Left lung (tissue), 14 donors: ENCODE measurements around the gene USP33. TPM values are rescaled to one million over a fixed set of nuclear protein-coding genes. Genes with fewer than 3 reads are reported as not detected.

Experiments used
- ATAC-seq: fragments of 200-7000 bp; cut with Tn5 transposase; one replicate; pipeline ENCODE4 v1.9.1; 2020; ENCODE audit warnings: moderate library complexity
- DNase-seq, 4 donors: peaks; one replicate each; pipeline ENCODE4 v3.0.0-alpha.2; 2013 to 2020
- H3K27ac ChIP-seq, 2 donors: fragments of 200-600 bp; sonication (generic) in 1 of 2; one replicate each; pipeline versions ENCODE4 v1.5.0 to v1.8.0; 2020 to 2021
- H3K27me3 ChIP-seq, 2 donors: fragments of 200-600 bp; sonication (generic) in 1 of 2; one replicate each; pipeline versions ENCODE4 v1.5.0 to v1.8.0; 2020 to 2021
- H3K36me3 ChIP-seq, 2 donors: fragments of 200-600 bp; sonication (generic) in 1 of 2; one replicate each; pipeline versions ENCODE4 v1.5.0 to v1.8.0; 2020 to 2021
- H3K4me1 ChIP-seq, 2 donors: fragments of 200-600 bp; one replicate each; pipeline ENCODE4 v1.8.0; 2021
- H3K4me3 ChIP-seq, 2 donors: fragments of 200-600 bp; sonication (generic) in 1 of 2; one replicate each; pipeline versions ENCODE4 v1.5.0 to v1.8.0; 2020 to 2021; ENCODE audit warnings: mild to moderate bottlenecking in 1 of 2
- H3K9me3 ChIP-seq, 2 donors: fragments of 200-600 bp; sonication (generic) in 1 of 2; one replicate each; pipeline versions ENCODE4 v1.5.0 to v1.8.0; 2020 to 2021
- intact Hi-C, 2 donors: fragments of 100-400 bp; cut with DNase I; formaldehyde crosslinking; loops; one replicate each; pipeline versions ENCODE4 v1.11.2 to v1.14.2; 2022
- long read RNA-seq, 12 donors: library from polyadenylated mRNA in 2 of 12; unstranded in 2 of 12; transcript quantifications; one replicate each; pipeline ENCODE4 v2.0.0 and lab custom pipeline, GENCODE V29; 2019 to 2026
- polyA plus RNA-seq, 6 donors: library from polyadenylated mRNA; unstranded; fragments of 120-200 nt; gene quantifications; one replicate each; pipeline ENCODE4 v1.2.1, GENCODE V29; 2013; ENCODE audit not compliant: insufficient read length in 6 of 6
- total RNA-seq, 2 donors: library from RNA; stranded (reverse); fragmentation: NEBNext Ultra II Directional; extraction: Animal tissue kit (Norgen Biotek cat#: 25700); gene quantifications; one replicate each; pipeline ENCODE4 v1.2.1, GENCODE V29; 2021
- TF ChIP-seq, protein P1 (sequence below), 2 donors: fragments of 200-600 bp; sonication (generic) in 1 of 2; IDR thresholded peaks; one replicate each; pipeline versions ENCODE4 v1.5.0 to v1.8.0; 2021; ENCODE audit warnings: antibody characterized with exemption in 2 of 2
- donor health status: DM: no; HTN: yes; CAD: no.
- donor health status: DM: no; HTN: no; CAD: no.

Gene USP33
- total RNA-seq (10 to 100 TPM; 50.5 to 59.5 TPM), polyA plus RNA-seq (100 to 1,000 TPM; 112 to 136 (median 118) TPM)
- long read RNA-seq, donor 1, full-length matches to known transcripts, result 6 of 49 reads
- long read RNA-seq, donor 1, partial matches to known transcripts, result 43 of 49 reads
- long read RNA-seq, donor 1, other reads (novel, unspliced or antisense), result 0 of 49 reads
- long read RNA-seq, donor 2, full-length matches to known transcripts, result 4 of 25 reads
- long read RNA-seq, donor 2, partial matches to known transcripts, result 21 of 25 reads
- long read RNA-seq, donor 2, other reads (novel, unspliced or antisense), result 0 of 25 reads
- long read RNA-seq, donor 3, full-length matches to known transcripts, result 5 of 21 reads
- long read RNA-seq, donor 3, partial matches to known transcripts, result 16 of 21 reads
- long read RNA-seq, donor 3, other reads (novel, unspliced or antisense), result 0 of 21 reads
- long read RNA-seq, donor 4, partial matches to known transcripts, result 2 of 4 reads
- long read RNA-seq, donor 4, other reads (novel, unspliced or antisense), result 1 of 4 reads
- long read RNA-seq, donor 5, full-length matches to known transcripts, result 8 of 28 reads
- long read RNA-seq, donor 5, partial matches to known transcripts, result 20 of 28 reads
- long read RNA-seq, donor 5, other reads (novel, unspliced or antisense), result 0 of 28 reads
- long read RNA-seq, donor 6, full-length matches to known transcripts, result 3 of 19 reads
- long read RNA-seq, donor 6, partial matches to known transcripts, result 16 of 19 reads
- long read RNA-seq, donor 6, other reads (novel, unspliced or antisense), result 0 of 19 reads
- long read RNA-seq, donor 7, full-length matches to known transcripts, result 3 of 3 reads
- long read RNA-seq, donor 7, partial matches to known transcripts, result 0 of 3 reads
- long read RNA-seq, donor 7, other reads (novel, unspliced or antisense), result 0 of 3 reads
- long read RNA-seq, donor 8, full-length matches to known transcripts, result 5 of 21 reads
- long read RNA-seq, donor 8, partial matches to known transcripts, result 16 of 21 reads
- long read RNA-seq, donor 8, other reads (novel, unspliced or antisense), result 0 of 21 reads
- long read RNA-seq, donor 9, result 0 reads
- long read RNA-seq, donor 10, partial matches to known transcripts, result 2 of 7 reads
- long read RNA-seq, donor 10, other reads (novel, unspliced or antisense), result 5 of 7 reads
- long read RNA-seq, donor 11, full-length matches to known transcripts, result 8 of 29 reads
- long read RNA-seq, donor 11, partial matches to known transcripts, result 21 of 29 reads
- long read RNA-seq, donor 11, other reads (novel, unspliced or antisense), result 0 of 29 reads
- long read RNA-seq, donor 12, full-length matches to known transcripts, result 7 of 21 reads
- long read RNA-seq, donor 12, partial matches to known transcripts, result 14 of 21 reads
- long read RNA-seq, donor 12, other reads (novel, unspliced or antisense), result 0 of 21 reads

GRCh38 chr1:77759071-77760028 is at the start of gene USP33:
Gene USP33 (minus strand): TSS chr1:77759852. CDS start chr1:77741697, 18,155 bp downstream.
- intact Hi-C loops, result no loop called here
- peak; percentile 99 for ATAC-seq

DNA sequence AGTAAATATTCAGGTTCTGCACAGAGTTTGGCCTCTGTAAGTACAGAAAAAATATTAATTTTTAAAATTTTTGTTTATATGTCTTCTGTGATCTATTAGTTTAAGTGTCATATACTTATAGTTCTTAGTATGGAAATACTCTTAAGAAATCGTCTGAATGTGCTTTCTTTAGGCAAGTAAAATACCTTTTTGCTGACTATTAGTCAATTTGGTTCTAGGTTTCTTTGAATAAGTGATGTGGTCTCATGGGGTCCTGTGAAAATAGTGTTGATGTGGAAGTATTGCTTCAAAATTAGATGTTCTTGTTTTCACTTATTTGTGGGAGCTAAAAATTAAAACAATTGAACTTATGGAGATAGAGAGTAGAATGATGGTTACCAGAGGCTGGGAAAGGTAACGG is 43.7 kb upstream of the USP33 start:
- ATAC-seq (no peak), DNase-seq (no peak)
- Histone ChIP-seq H3K27me3 (no peaks in the 10 kb centered on the region), H3K27ac (no peak overlapping the region), H3K36me3 (peaks cover 0 to 60% of the 10 kb centered on the region in 2 donors), H3K9me3 (no peaks in the 10 kb centered on the region), H3K4me3 (no peak overlapping the region), H3K4me1 (no peaks in the 10 kb centered on the region)
- intact Hi-C loops, result no loop called here
- TF ChIP-seq, protein P1, sequence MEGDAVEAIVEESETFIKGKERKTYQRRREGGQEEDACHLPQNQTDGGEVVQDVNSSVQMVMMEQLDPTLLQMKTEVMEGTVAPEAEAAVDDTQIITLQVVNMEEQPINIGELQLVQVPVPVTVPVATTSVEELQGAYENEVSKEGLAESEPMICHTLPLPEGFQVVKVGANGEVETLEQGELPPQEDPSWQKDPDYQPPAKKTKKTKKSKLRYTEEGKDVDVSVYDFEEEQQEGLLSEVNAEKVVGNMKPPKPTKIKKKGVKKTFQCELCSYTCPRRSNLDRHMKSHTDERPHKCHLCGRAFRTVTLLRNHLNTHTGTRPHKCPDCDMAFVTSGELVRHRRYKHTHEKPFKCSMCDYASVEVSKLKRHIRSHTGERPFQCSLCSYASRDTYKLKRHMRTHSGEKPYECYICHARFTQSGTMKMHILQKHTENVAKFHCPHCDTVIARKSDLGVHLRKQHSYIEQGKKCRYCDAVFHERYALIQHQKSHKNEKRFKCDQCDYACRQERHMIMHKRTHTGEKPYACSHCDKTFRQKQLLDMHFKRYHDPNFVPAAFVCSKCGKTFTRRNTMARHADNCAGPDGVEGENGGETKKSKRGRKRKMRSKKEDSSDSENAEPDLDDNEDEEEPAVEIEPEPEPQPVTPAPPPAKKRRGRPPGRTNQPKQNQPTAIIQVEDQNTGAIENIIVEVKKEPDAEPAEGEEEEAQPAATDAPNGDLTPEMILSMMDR (IDR thresholded peaks at IDR 0.05), result no peak

More at GRCh38 chr1:77759071-77760028, at the start of gene USP33:
- TF ChIP-seq, protein P1 (IDR thresholded peaks at IDR 0.05), result no peak
- H3K4me3 ChIP-seq, result peak within 1 kb of the TSS; percentile 89 to 90
- H3K36me3 ChIP-seq, result no peaks in the 10 kb centered on the region
- DNase-seq, result peak; percentile 80 to 98 (median 92)
- H3K9me3 ChIP-seq, result no peaks in the 10 kb centered on the region
- no peaks in the 10 kb centered on the region for H3K27me3 ChIP-seq
- H3K27ac ChIP-seq, result peak within 1 kb of the TSS; percentile 91 to 93
- peaks cover 0 to 38% of the 10 kb centered on the region in 2 donors for H3K4me1 ChIP-seq

DNA sequence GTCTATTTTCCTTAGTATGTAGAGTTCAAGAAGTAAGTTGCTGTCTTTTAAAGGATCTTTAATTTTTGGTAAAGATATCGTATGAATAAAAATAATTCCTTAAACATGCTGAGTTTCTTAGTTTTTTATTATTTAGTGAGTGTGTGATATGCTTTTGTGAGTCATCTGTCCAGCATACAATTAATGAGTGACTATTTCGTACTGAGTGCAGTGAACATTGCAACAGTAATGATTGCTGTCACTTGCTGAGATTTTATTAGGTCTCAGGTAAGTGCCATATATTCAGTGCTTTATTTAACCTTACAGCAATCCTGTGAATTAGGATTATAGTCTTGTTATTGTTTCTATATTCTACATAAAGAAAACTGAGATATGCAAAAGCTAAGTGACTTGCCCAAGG is 42.4 kb upstream of the USP33 start:
- H3K36me3 ChIP-seq, result peaks cover 0 to 47% of the 10 kb centered on the region in 2 donors
- no peak overlapping the region for H3K4me3 ChIP-seq
- TF ChIP-seq, protein P1 (IDR thresholded peaks at IDR 0.05), result no peak
- no peaks in the 10 kb centered on the region for H3K9me3 ChIP-seq
- H3K27ac ChIP-seq, result no peak overlapping the region
- no peaks in the 10 kb centered on the region for H3K4me1 ChIP-seq
- no peaks in the 10 kb centered on the region for H3K27me3 ChIP-seq
- intact Hi-C loops, result no loop called here
- DNase-seq (no peak), ATAC-seq (no peak)

GRCh38 chr1:77797991-77798390 is 38.3 kb upstream of the USP33 start:
- intact Hi-C loops, result no loop called here
- ATAC-seq (no peak), DNase-seq (no peak)
- H3K9me3 ChIP-seq, result no peaks in the 10 kb centered on the region
- TF ChIP-seq, protein P1 (IDR thresholded peaks at IDR 0.05), result no peak
- H3K4me3 ChIP-seq, result no peak overlapping the region
- peak overlapping the region in 1 of 2 donors; percentile 8 for H3K27ac ChIP-seq
- no peaks in the 10 kb centered on the region for H3K27me3 ChIP-seq
- H3K36me3 ChIP-seq, result peaks cover 0 to 22% of the 10 kb centered on the region in 2 donors
- H3K4me1 ChIP-seq, result no peaks in the 10 kb centered on the region
